HCT116 (cell line): ENCODE data around the gene AOPEP.

ENCODE experiments used
- EGR1 ChIP-seq: IDR thresholded peaks from 2 replicates; pipeline ENCODE4 v1.6.1; 2012; ENCODE audit warnings: low read depth
- EZH2 ChIP-seq: fragments of 200-600 bp; sonication (generic); IDR thresholded peaks from 2 replicates; pipeline ENCODE4 v1.6.1; 2017; ENCODE audit warnings: antibody characterized with exemption, mixed run types
- POLR2AphosphoS5 ChIP-seq: IDR thresholded peaks from 2 replicates; pipeline ENCODE4 v1.6.1; 2011; ENCODE audit warnings: mild to moderate bottlenecking, low read depth, low read length, moderate library complexity
- TCF7L2 ChIP-seq: IDR thresholded peaks from 2 replicates; pipeline ENCODE4 v1.7.0; 2011; ENCODE audit warnings: borderline replicate concordance, inconsistent platforms; ENCODE audit not compliant: insufficient read depth, insufficient read length; ENCODE audit errors: extremely low read depth
- ZFX ChIP-seq: fragments of 450-650 bp; IDR thresholded peaks from 2 replicates; pipeline ENCODE4 v1.6.1; 2017
- TF ChIP-seq, protein P1 (sequence below), 3 experiments: fragments of 200-600 bp in 1 of 3; sonication (generic) in 1 of 3; IDR thresholded peaks in 2 of 3; conservative IDR thresholded peaks in 1 of 3; 2 replicates each; pipeline ENCODE4 v1.5.1; 2012 to 2017; ENCODE audit warnings: low read depth in 2 of 3, low read length in 2 of 3, antibody characterized with exemption in 1 of 3, borderline replicate concordance in 1 of 3, control low read depth in 1 of 3, mild to moderate bottlenecking in 1 of 3, mixed read lengths in 1 of 3, mixed run types in 1 of 3, moderate library complexity in 1 of 3; ENCODE audit not compliant: insufficient read depth in 1 of 3

DNA sequence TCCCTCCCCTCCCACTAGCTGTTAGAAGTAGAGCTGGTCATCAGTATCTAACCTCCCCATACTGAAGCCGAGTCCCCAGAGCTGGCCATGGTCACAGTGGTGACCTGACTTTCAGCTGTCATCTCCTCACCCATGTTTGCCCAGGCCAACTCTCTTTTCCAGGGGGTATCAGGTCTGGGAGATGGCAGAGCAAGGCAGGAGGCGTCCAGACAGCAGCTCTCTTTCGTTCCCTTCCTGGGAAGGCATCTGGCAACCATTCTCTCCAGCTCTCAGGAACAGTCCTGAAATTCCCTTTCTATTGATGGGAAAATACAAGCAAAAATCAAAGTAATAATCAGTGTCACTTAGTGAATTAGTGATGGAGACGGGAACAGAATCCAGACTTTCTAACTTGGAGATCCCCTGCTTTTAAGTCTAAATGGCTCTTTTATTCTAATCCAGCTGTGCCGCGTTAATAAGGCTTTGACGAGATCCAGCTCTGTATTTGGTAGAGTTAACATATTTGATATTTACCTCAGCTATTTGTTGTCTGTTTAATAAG lies 21.3 kb upstream of the AOPEP start:
- TF ChIP-seq EGR1 (no peak), POLR2AphosphoS5 (no peak), EZH2 (no peak), TCF7L2 (no peak), ZFX (no peak)
- TF ChIP-seq, protein P1, sequence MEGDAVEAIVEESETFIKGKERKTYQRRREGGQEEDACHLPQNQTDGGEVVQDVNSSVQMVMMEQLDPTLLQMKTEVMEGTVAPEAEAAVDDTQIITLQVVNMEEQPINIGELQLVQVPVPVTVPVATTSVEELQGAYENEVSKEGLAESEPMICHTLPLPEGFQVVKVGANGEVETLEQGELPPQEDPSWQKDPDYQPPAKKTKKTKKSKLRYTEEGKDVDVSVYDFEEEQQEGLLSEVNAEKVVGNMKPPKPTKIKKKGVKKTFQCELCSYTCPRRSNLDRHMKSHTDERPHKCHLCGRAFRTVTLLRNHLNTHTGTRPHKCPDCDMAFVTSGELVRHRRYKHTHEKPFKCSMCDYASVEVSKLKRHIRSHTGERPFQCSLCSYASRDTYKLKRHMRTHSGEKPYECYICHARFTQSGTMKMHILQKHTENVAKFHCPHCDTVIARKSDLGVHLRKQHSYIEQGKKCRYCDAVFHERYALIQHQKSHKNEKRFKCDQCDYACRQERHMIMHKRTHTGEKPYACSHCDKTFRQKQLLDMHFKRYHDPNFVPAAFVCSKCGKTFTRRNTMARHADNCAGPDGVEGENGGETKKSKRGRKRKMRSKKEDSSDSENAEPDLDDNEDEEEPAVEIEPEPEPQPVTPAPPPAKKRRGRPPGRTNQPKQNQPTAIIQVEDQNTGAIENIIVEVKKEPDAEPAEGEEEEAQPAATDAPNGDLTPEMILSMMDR (IDR thresholded peaks at IDR 0.05 in 2 of 3, conservative IDR thresholded peaks at IDR 0.05 in 1 of 3; ENCODE audit: borderline replicate concordance in 1 of 3, insufficient read depth in 1 of 3, low read depth in 2 of 3, low read length in 2 of 3): no peak
